Stomach (tissue), 9 donors: ENCODE measurements around the gene ADAM8. TPM values are rescaled to one million over a fixed set of nuclear protein-coding genes. Genes with fewer than 3 reads are reported as not detected.

Experiments used
- DNase-seq, 2 donors: peaks; one replicate each; pipeline versions ENCODE4 v3.0.0 to v3.0.0-alpha.2; 2013 to 2019
- H3K27ac ChIP-seq, 5 donors: fragments of 200-600 bp in 4 of 5; sonication (generic) in 4 of 5; one replicate each; pipeline ENCODE4 v1.5.1; 2013 to 2019; ENCODE audit warnings: mild to moderate bottlenecking in 1 of 5, moderate library complexity in 1 of 5
- H3K27me3 ChIP-seq, 3 donors: fragments of 200-600 bp; sonication (generic); one replicate each; pipeline ENCODE4 v1.5.1; 2017 to 2019; ENCODE audit warnings: mixed run types in 1 of 3
- H3K36me3 ChIP-seq, 4 donors: fragments of 200-600 bp; sonication (generic); 1 replicate in 3 of 4; 2 replicates in 1 of 4; pipeline ENCODE4 v1.5.1; 2016 to 2019
- H3K4me1 ChIP-seq, 4 donors: fragments of 200-600 bp; sonication (generic); one replicate each; pipeline ENCODE4 v1.5.1; 2016 to 2019
- H3K4me3 ChIP-seq, 4 donors: fragments of 200-600 bp; sonication (generic) in 3 of 4; one replicate each; pipeline ENCODE4 v1.5.1; 2016 to 2019; ENCODE audit warnings: mild to moderate bottlenecking in 1 of 4
- H3K9me3 ChIP-seq, 4 donors: fragments of 200-600 bp; sonication (generic); one replicate each; pipeline ENCODE4 v1.5.1; 2016 to 2019
- CTCF ChIP-seq, 7 experiments: fragments of 450-650 bp in 4 of 7; fragments of 200-600 bp in 3 of 7; sonication (generic) in 3 of 7; IDR thresholded peaks; one replicate each; pipeline ENCODE4 v1.5.1; 2016 to 2019; ENCODE audit warnings: antibody characterized with exemption in 7 of 7, control low read depth in 2 of 7, mild to moderate bottlenecking in 1 of 7
- EP300 ChIP-seq: sonication (generic); formaldehyde crosslinking; IDR thresholded peaks from one replicate; pipeline ENCODE4 v1.6.1; 2017; ENCODE audit warnings: antibody characterized with exemption
- POLR2A ChIP-seq, 4 donors: fragments of 450-650 bp; IDR thresholded peaks; one replicate each; pipeline ENCODE4 v1.6.1; 2016; ENCODE audit warnings: antibody characterized with exemption in 4 of 4, control low read depth in 2 of 4, mild to moderate bottlenecking in 1 of 4, moderate library complexity in 1 of 4
- POLR2AphosphoS5 ChIP-seq, 3 donors: sonication (generic); formaldehyde crosslinking; IDR thresholded peaks; one replicate each; pipeline ENCODE4 v1.6.1; 2016; ENCODE audit warnings: antibody characterized with exemption in 3 of 3
- whole genome bisulfite sequencing, 5 donors: extraction: QIAGEN DNeasy Blood & Tissue Kit in 3 of 5; methylation state at CpG; one replicate each; pipeline versions ENCODE4 v1.1.5 to v1.1.7; 2013 to 2018; 5-methylcytosine and 5-hydroxymethylcytosine counted together
- intact Hi-C: fragments of 100-400 bp; cut with DNase I; formaldehyde crosslinking; loops from one replicate; pipeline ENCODE4 v1.15.1; 2023; ENCODE audit warnings: low total_unique reads
- polyA plus RNA-seq, 3 donors: library from polyadenylated mRNA; stranded (reverse); fragments of 200-250 nt; gene quantifications; one replicate each; pipeline ENCODE4 v1.2.3, GENCODE V29; 2013
- total RNA-seq, 5 donors: library from RNA; depleted of rRNA; stranded (reverse); fragments of >200 nt; gene quantifications; one replicate each; pipeline versions ENCODE4 v1.1.0 to v1.2.3, GENCODE V29; 2014 to 2016
- donor health status: healthy with polysubstance abuse.
- donor health status: Bipolar disorder and iron deficiency.
- donor health status: healthy.

ADAM8 gene
- total and polyA plus RNA-seq, 8 donors = 1.8 to 50.8 (median 4.4) TPM; not detected in 1

- intact Hi-C loops = loop anchor here (5.0 kb wide), 1 partner anchor 55 kb away; no protein-coding TSS in a partner anchor
- no peak overlapping the region for H3K4me3 ChIP-seq
- H3K36me3 ChIP-seq = peaks cover 15 to 39% (median 37%) of the 10 kb centered on the region in 4 donors
- no peaks in the 10 kb centered on the region for H3K27me3 ChIP-seq
- no peak for DNase-seq
- TF ChIP-seq POLR2A (IDR thresholded peaks at IDR 0.05) = no peak
- no peak for TF ChIP-seq EP300
- TF ChIP-seq CTCF (IDR thresholded peaks at IDR 0.05) = no peak
- no peak for TF ChIP-seq POLR2AphosphoS5 (IDR thresholded peaks at IDR 0.05)
- peaks cover 9 to 22% (median 17%) of the 10 kb centered on the region in 4 donors for H3K4me1 ChIP-seq
- H3K27ac ChIP-seq = no peak overlapping the region
- WGBS, 5 donors = 86 to 94% (median 92%) methylated on average over 9 of the region's 9 CpGs
- H3K9me3 ChIP-seq = no peaks in the 10 kb centered on the region
These were observed 36.1 kb upstream of the ADAM8 start for GRCh38 chr10:133312769-133313145.

GRCh38 chr10:133312016-133312768, 35.5 kb upstream of the ADAM8 start:
- Histone ChIP-seq H3K4me1 (peaks cover 15 to 28% (median 23%) of the 10 kb centered on the region in 4 donors), H3K27me3 (no peaks in the 10 kb centered on the region), H3K36me3 (peaks cover 15 to 39% (median 37%) of the 10 kb centered on the region in 4 donors), H3K4me3 (no peak overlapping the region), H3K9me3 (no peaks in the 10 kb centered on the region), H3K27ac (no peak overlapping the region)
- intact Hi-C loops = loop anchor here (5.0 kb wide), 1 partner anchor 55 kb away; no protein-coding TSS in a partner anchor
- 93 to 95% (median 95%) methylated on average over 23 of the region's 23 CpGs for WGBS, 5 donors
- TF ChIP-seq EP300 = no peak
- no peak for TF ChIP-seq POLR2A (IDR thresholded peaks at IDR 0.05)
- no peak for TF ChIP-seq CTCF (IDR thresholded peaks at IDR 0.05)
- DNase-seq = no peak

- Histone ChIP-seq H3K36me3 (peaks cover 15 to 39% (median 37%) of the 10 kb centered on the region in 4 donors), H3K9me3 (no peaks in the 10 kb centered on the region), H3K4me1 (peaks cover 21 to 34% (median 29%) of the 10 kb centered on the region in 4 donors), H3K4me3 (no peak overlapping the region), H3K27ac (no peak overlapping the region), H3K27me3 (no peaks in the 10 kb centered on the region)
- TF ChIP-seq CTCF (IDR thresholded peaks at IDR 0.05) = no peak
- DNase-seq = no peak
- intact Hi-C loops = loop anchor here (5.0 kb wide), 1 partner anchor 54 kb away; no protein-coding TSS in a partner anchor
- 92 to 94% (median 93%) methylated on average over 10 of the region's 10 CpGs for WGBS, 5 donors
These were observed 34.9 kb upstream of the ADAM8 start for GRCh38 chr10:133311570-133311969.

DNA sequence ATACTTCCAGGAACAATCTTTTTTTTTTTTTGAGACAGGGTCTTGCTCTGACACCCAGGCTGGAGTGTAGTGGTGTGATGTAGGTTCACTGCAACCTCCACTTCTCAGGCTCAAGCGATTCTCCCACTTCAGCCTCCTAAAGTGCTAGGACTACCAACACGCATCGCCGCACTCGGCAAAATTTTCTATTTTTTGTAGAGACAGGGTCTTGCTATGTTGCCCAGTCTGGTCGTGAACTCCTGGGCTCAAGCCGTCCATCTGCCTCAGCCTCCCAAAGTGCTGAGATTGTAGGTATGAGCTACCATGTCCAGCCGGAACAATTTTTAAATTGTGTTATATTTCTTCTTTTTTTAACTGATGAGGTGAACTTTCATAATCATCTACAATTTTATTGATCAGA, 34.1 kb upstream of the ADAM8 start:
- H3K4me3 ChIP-seq = no peak overlapping the region
- no peaks in the 10 kb centered on the region for H3K27me3 ChIP-seq
- H3K4me1 ChIP-seq = peaks cover 26 to 42% (median 33%) of the 10 kb centered on the region in 4 donors
- intact Hi-C loops = loop anchor here (5.0 kb wide), 1 partner anchor 53 kb away; no protein-coding TSS in a partner anchor
- no peak overlapping the region for H3K27ac ChIP-seq
- WGBS, 5 donors = 93 to 99% (median 96%) methylated on average over 8 of the region's 8 CpGs
- no peak for DNase-seq
- no peak for TF ChIP-seq POLR2A (IDR thresholded peaks at IDR 0.05)
- TF ChIP-seq POLR2AphosphoS5 (IDR thresholded peaks at IDR 0.05) = no peak
- no peak for TF ChIP-seq CTCF (IDR thresholded peaks at IDR 0.05)
- TF ChIP-seq EP300 = no peak
- no peaks in the 10 kb centered on the region for H3K9me3 ChIP-seq
- H3K36me3 ChIP-seq = peaks cover 15 to 39% (median 37%) of the 10 kb centered on the region in 4 donors
